H4 (cell line): ENCODE measurements around the gene RNF150. TPM values are rescaled to one million over a fixed set of nuclear protein-coding genes. Genes with fewer than 3 reads are reported as not detected.

ENCODE experiments used
- DNase-seq: peaks from one replicate; pipeline ENCODE4 v3.0.0-alpha.2; 2015; ENCODE audit warnings: low spot score
- total RNA-seq: library from RNA; depleted of rRNA; stranded (reverse); fragments of >200 nt; shearing (Covaris generic); gene quantifications from 2 replicates; pipeline ENCODE4 v1.2.3, GENCODE V29; 2014

Gene RNF150
- total RNA-seq, 1 experiment from 2014 or later, result 3.1 TPM

GRCh38 chr4:140925417-140925816 lies 207.9 kb downstream of the RNF150 start:
- DNase-seq, result no peak

GRCh38 chr4:140924761-140925392 lies 208.4 kb downstream of the RNF150 start:
- DNase-seq, result no peak

- DNase-seq, result no peak
These were observed 226.0 kb downstream of the RNF150 start for GRCh38 chr4:140906993-140907962.

- no peak for DNase-seq
These were observed 228.4 kb downstream of the RNF150 start for GRCh38 chr4:140904904-140905303.

- DNase-seq, result no peak
These were observed 229.5 kb downstream of the RNF150 start for GRCh38 chr4:140903522-140904475.

GRCh38 chr4:140901736-140902336 lies 231.4 kb downstream of the RNF150 start:
- DNase-seq, result no peak

- DNase-seq, result no peak
These were observed 239.3 kb downstream of the RNF150 start for GRCh38 chr4:140893939-140894338.

- no peak for DNase-seq
These were observed 245.2 kb downstream of the RNF150 start for GRCh38 chr4:140888054-140888453.

- no peak for DNase-seq
These were observed 245.8 kb downstream of the RNF150 start for GRCh38 chr4:140887467-140887866.

GRCh38 chr4:140884431-140885058 lies 248.7 kb downstream of the RNF150 start:
- peak; percentile 68 for DNase-seq

GRCh38 chr4:140877781-140878180 lies 255.5 kb downstream of the RNF150 start:
- DNase-seq, result no peak

GRCh38 chr4:140876615-140877364 lies 256.5 kb downstream of the RNF150 start:
- DNase-seq, result no peak

- DNase-seq, result no peak
These were observed 257.4 kb downstream of the RNF150 start for GRCh38 chr4:140875746-140876452.

GRCh38 chr4:140874056-140874455 lies 259.2 kb downstream of the RNF150 start:
- no peak for DNase-seq

GRCh38 chr4:140871368-140871767 lies 261.9 kb downstream of the RNF150 start:
- no peak for DNase-seq

GRCh38 chr4:140870427-140870826 lies 262.8 kb downstream of the RNF150 start:
- no peak for DNase-seq

GRCh38 chr4:140869446-140869845 lies 263.8 kb downstream of the RNF150 start:
- no peak for DNase-seq

- no peak for DNase-seq
These were observed 265.9 kb downstream of the RNF150 start for GRCh38 chr4:140867356-140867755.

GRCh38 chr4:140866492-140867005 lies 266.7 kb downstream of the RNF150 start:
- no peak for DNase-seq
